PC-3 (cell line): ENCODE measurements around the gene NTM. TPM values are rescaled to one million over a fixed set of nuclear protein-coding genes. Genes with fewer than 3 reads are reported as not detected.

Experiments used
- ATAC-seq: fragments of 200-7000 bp; cut with Tn5 transposase; 2 replicates; pipeline ENCODE4 v1.9.1; 2020; ENCODE audit warnings: mild to moderate bottlenecking, moderate library complexity
- BruUV-seq: library from RNA; stranded (reverse); fragments of 400-500 nt; replicated peaks from 2 replicates; lab custom pipeline; 2021; lab: Mats Ljungman, UMichigan
- CTCF ChIA-PET: fragments of 300-600 bp; sonication (Branson Sonifier 250); formaldehyde crosslinking; loops from one replicate; lab custom pipeline; 2022; ENCODE audit warnings: antibody characterized with exemption; lab: Charles Lee
- POLR2A ChIA-PET: fragments of 300-600 bp; sonication (Branson Sonifier 250); formaldehyde crosslinking; loops from one replicate; lab custom pipeline; 2022; ENCODE audit warnings: antibody characterized with exemption; ENCODE audit not compliant: unreplicated experiment; lab: Charles Lee
- DNase-seq: peaks from one replicate; pipeline ENCODE4 v3.0.0-alpha.2; 2015
- H2AFZ ChIP-seq: fragments of 300-600 bp; sonication (generic); 2 replicates; pipeline ENCODE4 v1.6.0; 2016; ENCODE audit warnings: antibody characterized with exemption, low read length
- H3F3A ChIP-seq: fragments of 300-600 bp; sonication (generic); one replicate; pipeline ENCODE4 v1.6.0; 2017; ENCODE audit warnings: antibody characterized with exemption, low read length, control low read depth, mild to moderate bottlenecking; ENCODE audit not compliant: unreplicated experiment
- H3K27ac ChIP-seq: fragments of 300-600 bp; sonication (generic); 2 replicates; pipeline ENCODE4 v1.5.1; 2016; ENCODE audit warnings: mild to moderate bottlenecking, low read length
- H3K27me3 ChIP-seq: fragments of 300-600 bp; sonication (generic); 2 replicates; pipeline ENCODE4 v1.6.1; 2016; ENCODE audit warnings: low read length, mixed read lengths
- H3K36me3 ChIP-seq: fragments of 300-600 bp; sonication (generic); 2 replicates; pipeline ENCODE4 v1.6.1; 2016; ENCODE audit warnings: low read depth, mixed run types, low read length, mixed read lengths
- H3K4me1 ChIP-seq: fragments of 300-600 bp; sonication (generic); 2 replicates; pipeline ENCODE4 v1.5.1; 2016; ENCODE audit warnings: low read length; ENCODE audit not compliant: insufficient read depth
- H3K4me2 ChIP-seq: fragments of 300-600 bp; sonication (generic); 2 replicates; pipeline ENCODE4 v1.6.0; 2016; ENCODE audit warnings: low read length
- H3K4me3 ChIP-seq: fragments of 300-600 bp; sonication (generic); 2 replicates; pipeline ENCODE4 v1.5.1; 2016; ENCODE audit warnings: mild to moderate bottlenecking, low read length, mixed read lengths
- H3K79me2 ChIP-seq: fragments of 300-600 bp; sonication (generic); 2 replicates; pipeline ENCODE4 v1.6.1; 2017; ENCODE audit warnings: low read length, mixed read lengths
- H3K9ac ChIP-seq: fragments of 300-600 bp; sonication (generic); 2 replicates; pipeline ENCODE4 v1.6.0; 2016; ENCODE audit warnings: mild to moderate bottlenecking, low read length
- H3K9me2 ChIP-seq: fragments of 300-600 bp; sonication (generic); replicated peaks from 2 replicates; pipeline ENCODE4 v1.6.1; 2016; ENCODE audit warnings: mixed run types, low read length, mixed read lengths
- H3K9me3 ChIP-seq: fragments of 300-600 bp; sonication (generic); 2 replicates; pipeline ENCODE4 v1.6.1; 2016; ENCODE audit warnings: low read length, mixed read lengths
- H4K20me1 ChIP-seq: fragments of 300-600 bp; sonication (generic); 2 replicates; pipeline ENCODE4 v1.6.1; 2016; ENCODE audit warnings: low read length, mixed read lengths
- EZH2 ChIP-seq: fragments of 300-600 bp; sonication (generic); IDR thresholded peaks from one replicate; pipeline ENCODE4 v1.6.1; 2017; ENCODE audit warnings: antibody characterized with exemption, mild to moderate bottlenecking, low read length; ENCODE audit not compliant: unreplicated experiment
- EZH2phosphoT487 ChIP-seq: fragments of 300-600 bp; sonication (generic); IDR thresholded peaks from 2 replicates; pipeline ENCODE4 v1.6.1; 2018; ENCODE audit warnings: mild to moderate bottlenecking, antibody characterized with exemption, low read length, borderline replicate concordance
- intact Hi-C: fragments of 100-400 bp; cut with micrococcal nuclease; formaldehyde crosslinking; loops from 2 replicates; pipeline ENCODE4 v1.9.0; 2023
- total RNA-seq: library from RNA; depleted of rRNA; stranded (reverse); fragments of >200 nt; gene quantifications from 2 replicates; pipeline ENCODE4 v1.2.3, GENCODE V29; 2014
- TF ChIP-seq, protein P1 (sequence below): fragments of 300-600 bp; sonication (generic); conservative IDR thresholded peaks from 2 replicates; pipeline ENCODE4 v1.5.1; 2017; ENCODE audit warnings: antibody characterized with exemption, low read depth, mild to moderate bottlenecking, low read length

The NTM gene
- total RNA-seq, 1 experiment from 2014 or later, result not detected

DNA sequence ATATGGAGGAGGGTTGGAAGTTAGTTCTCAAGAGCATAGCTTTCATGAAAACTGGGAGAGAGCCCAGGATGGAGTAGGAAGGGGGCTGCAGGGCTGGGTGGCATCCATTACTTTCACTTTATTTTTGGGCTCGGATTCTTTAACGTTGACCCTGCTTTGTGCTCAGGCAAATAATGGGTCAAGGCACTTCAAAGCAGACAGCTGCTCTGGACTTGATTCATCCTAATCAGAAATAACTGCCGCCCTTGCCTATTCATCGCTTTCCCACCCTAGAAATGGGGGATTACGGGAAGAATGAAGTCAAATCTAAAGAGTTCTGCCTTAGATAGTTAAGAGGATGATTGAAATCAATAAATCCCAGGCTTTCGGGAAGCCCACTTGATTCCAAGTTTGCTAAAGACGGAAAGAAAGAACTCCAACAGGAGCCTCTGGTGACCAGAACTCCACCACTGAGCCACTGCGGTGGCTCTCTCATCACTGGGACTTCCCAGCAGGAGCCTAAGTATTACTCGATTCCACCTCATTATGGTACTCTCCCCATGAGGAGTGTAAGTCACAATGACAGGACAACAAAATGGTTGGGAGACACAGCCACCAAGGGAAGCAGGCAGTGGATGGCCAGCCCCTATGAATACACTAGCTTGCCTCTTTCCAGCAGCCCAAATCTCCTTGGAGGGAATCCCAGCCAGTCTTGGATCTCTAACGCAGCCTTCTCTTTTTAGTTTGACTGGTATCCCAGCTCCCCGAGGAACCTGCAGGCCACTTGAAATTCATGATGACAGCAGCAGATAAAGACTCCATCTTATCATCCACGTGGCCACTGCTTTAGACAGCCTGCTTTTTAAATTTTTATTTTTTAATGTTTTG is 815.5 kb downstream of the NTM start:
- Histone ChIP-seq H3K27me3 (peaks cover 32% of the 10 kb centered on the region; the same call in 1 of the 2 replicates), H3K4me2 (no peak overlapping the region), H3K9ac (no peak overlapping the region), H3K36me3 (no peaks in the 10 kb centered on the region), H2AFZ (no peak overlapping the region), H3K4me3 (no peak overlapping the region), H3K27ac (no peak overlapping the region), H3K79me2 (no peaks in the 10 kb centered on the region), H3K9me3 (no peaks in the 10 kb centered on the region), H3K9me2 (no peaks in the 10 kb centered on the region), H3K4me1 (no peaks in the 10 kb centered on the region), H3F3A (no peaks in the 10 kb centered on the region), H4K20me1 (no peaks in the 10 kb centered on the region)
- ATAC-seq (no peak), DNase-seq (no peak)
- intact Hi-C loops, result no loop called here
- TF ChIP-seq EZH2phosphoT487, result no peak
- TF ChIP-seq, protein P1, sequence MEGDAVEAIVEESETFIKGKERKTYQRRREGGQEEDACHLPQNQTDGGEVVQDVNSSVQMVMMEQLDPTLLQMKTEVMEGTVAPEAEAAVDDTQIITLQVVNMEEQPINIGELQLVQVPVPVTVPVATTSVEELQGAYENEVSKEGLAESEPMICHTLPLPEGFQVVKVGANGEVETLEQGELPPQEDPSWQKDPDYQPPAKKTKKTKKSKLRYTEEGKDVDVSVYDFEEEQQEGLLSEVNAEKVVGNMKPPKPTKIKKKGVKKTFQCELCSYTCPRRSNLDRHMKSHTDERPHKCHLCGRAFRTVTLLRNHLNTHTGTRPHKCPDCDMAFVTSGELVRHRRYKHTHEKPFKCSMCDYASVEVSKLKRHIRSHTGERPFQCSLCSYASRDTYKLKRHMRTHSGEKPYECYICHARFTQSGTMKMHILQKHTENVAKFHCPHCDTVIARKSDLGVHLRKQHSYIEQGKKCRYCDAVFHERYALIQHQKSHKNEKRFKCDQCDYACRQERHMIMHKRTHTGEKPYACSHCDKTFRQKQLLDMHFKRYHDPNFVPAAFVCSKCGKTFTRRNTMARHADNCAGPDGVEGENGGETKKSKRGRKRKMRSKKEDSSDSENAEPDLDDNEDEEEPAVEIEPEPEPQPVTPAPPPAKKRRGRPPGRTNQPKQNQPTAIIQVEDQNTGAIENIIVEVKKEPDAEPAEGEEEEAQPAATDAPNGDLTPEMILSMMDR, result no peak
- TF ChIP-seq EZH2, result no peak
- ChIA-PET POLR2A (no interaction called here), CTCF (no interaction called here)
- no TSS peak for BruUV-seq

GRCh38 chr11:132186699-132187098 is 816.3 kb downstream of the NTM start:
- ChIA-PET CTCF (no interaction called here), POLR2A (no interaction called here)
- Histone ChIP-seq H3F3A (no peaks in the 10 kb centered on the region), H3K79me2 (no peaks in the 10 kb centered on the region), H3K27ac (no peak overlapping the region), H4K20me1 (no peaks in the 10 kb centered on the region), H3K4me3 (no peak overlapping the region), H3K27me3 (peaks cover 32% of the 10 kb centered on the region; the same call in 1 of the 2 replicates), H3K4me2 (no peak overlapping the region), H3K9me2 (no peaks in the 10 kb centered on the region), H2AFZ (no peak overlapping the region), H3K4me1 (no peaks in the 10 kb centered on the region), H3K36me3 (no peaks in the 10 kb centered on the region), H3K9ac (no peak overlapping the region), H3K9me3 (no peaks in the 10 kb centered on the region)
- DNase-seq (no peak), ATAC-seq (no peak)
- TF ChIP-seq, protein P1, result peak; percentile 49; the same call in 1 of the 2 replicates
- no peak for TF ChIP-seq EZH2phosphoT487
- no TSS peak for BruUV-seq
- intact Hi-C loops, result no loop called here

- no peak for TF ChIP-seq EZH2phosphoT487
- no peak for TF ChIP-seq EZH2
- TF ChIP-seq, protein P1, result no peak
- no peak overlapping the region for H3K4me3 ChIP-seq
- H4K20me1 ChIP-seq, result no peaks in the 10 kb centered on the region
- no peaks in the 10 kb centered on the region for H3K36me3 ChIP-seq
- no peak overlapping the region for H3K4me2 ChIP-seq
- POLR2A ChIA-PET, result no interaction called here
- no TSS peak for BruUV-seq
- H3K9me3 ChIP-seq, result no peaks in the 10 kb centered on the region
- H2AFZ ChIP-seq, result no peak overlapping the region
- H3K9me2 ChIP-seq, result no peaks in the 10 kb centered on the region
- no peaks in the 10 kb centered on the region for H3F3A ChIP-seq
- DNase-seq (no peak), ATAC-seq (no peak)
- H3K9ac ChIP-seq, result no peak overlapping the region
- intact Hi-C loops, result no loop called here
- H3K27ac ChIP-seq, result no peak overlapping the region
- peaks cover 32% of the 10 kb centered on the region; the same call in 1 of the 2 replicates for H3K27me3 ChIP-seq
- no peaks in the 10 kb centered on the region for H3K79me2 ChIP-seq
- CTCF ChIA-PET, result no interaction called here
- no peaks in the 10 kb centered on the region for H3K4me1 ChIP-seq
These were observed 817.0 kb downstream of the NTM start for GRCh38 chr11:132187386-132187785.
